Fibroblast of lung (primary cell): ENCODE data around the gene MAS1.

ENCODE experiments used
- EZH2 ChIP-seq: IDR thresholded peaks from 2 replicates; pipeline ENCODE4 v1.5.1; 2012; ENCODE audit warnings: low read length, control low read depth, mild to moderate bottlenecking; ENCODE audit errors: missing control alignments
- TF ChIP-seq, protein P1 (sequence below), 2 donors: IDR thresholded peaks in 1 of 2; conservative IDR thresholded peaks in 1 of 2; 1 replicate in 1 of 2; 2 replicates in 1 of 2; pipeline ENCODE4 v1.5.1; 2011 to 2012; ENCODE audit warnings: low read length in 2 of 2, control low read depth in 1 of 2, inconsistent platforms in 1 of 2, low read depth in 1 of 2, mild to moderate bottlenecking in 1 of 2

DNA sequence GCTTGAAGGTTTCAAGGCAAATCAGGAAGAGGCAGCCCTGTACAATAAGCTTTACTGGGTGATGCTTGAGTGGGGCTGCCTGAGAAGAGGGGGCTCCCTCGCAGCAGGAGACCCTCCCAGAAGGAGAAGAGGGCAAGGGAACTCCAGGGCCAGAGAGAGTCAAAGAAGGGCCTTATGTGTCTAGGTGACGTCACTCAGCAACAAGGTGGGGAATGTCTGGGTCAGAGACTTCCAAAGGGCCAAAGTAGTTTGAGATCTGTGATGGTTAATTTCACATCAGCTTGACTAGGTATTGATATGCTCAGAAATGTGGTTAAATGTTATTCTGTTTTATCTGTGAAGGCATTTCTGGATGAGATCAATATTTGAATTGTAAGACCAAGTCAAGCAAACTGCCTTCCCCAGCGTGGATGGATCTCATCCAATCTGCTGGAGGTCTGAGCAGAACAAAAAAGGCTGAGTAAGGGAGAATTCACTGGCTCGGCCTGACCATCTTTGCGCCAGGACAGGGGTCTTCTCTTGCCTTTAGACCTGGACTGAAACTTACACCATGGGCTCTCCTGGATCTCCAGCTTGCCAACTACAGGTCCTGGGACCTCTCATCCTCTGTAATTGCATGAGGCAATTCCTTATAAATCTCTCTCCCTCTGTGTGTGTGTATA is 35.9 kb downstream of the MAS1 start:
- TF ChIP-seq, protein P1, sequence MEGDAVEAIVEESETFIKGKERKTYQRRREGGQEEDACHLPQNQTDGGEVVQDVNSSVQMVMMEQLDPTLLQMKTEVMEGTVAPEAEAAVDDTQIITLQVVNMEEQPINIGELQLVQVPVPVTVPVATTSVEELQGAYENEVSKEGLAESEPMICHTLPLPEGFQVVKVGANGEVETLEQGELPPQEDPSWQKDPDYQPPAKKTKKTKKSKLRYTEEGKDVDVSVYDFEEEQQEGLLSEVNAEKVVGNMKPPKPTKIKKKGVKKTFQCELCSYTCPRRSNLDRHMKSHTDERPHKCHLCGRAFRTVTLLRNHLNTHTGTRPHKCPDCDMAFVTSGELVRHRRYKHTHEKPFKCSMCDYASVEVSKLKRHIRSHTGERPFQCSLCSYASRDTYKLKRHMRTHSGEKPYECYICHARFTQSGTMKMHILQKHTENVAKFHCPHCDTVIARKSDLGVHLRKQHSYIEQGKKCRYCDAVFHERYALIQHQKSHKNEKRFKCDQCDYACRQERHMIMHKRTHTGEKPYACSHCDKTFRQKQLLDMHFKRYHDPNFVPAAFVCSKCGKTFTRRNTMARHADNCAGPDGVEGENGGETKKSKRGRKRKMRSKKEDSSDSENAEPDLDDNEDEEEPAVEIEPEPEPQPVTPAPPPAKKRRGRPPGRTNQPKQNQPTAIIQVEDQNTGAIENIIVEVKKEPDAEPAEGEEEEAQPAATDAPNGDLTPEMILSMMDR (conservative IDR thresholded peaks at IDR 0.05 in 1 of 2, IDR thresholded peaks at IDR 0.05 in 1 of 2; ENCODE audit: low read depth in 1 of 2, low read length in 2 of 2) = no peak
- no peak for TF ChIP-seq EZH2
